ENCODE measurements around the gene OGDHL.

OGDHL gene

DNA sequence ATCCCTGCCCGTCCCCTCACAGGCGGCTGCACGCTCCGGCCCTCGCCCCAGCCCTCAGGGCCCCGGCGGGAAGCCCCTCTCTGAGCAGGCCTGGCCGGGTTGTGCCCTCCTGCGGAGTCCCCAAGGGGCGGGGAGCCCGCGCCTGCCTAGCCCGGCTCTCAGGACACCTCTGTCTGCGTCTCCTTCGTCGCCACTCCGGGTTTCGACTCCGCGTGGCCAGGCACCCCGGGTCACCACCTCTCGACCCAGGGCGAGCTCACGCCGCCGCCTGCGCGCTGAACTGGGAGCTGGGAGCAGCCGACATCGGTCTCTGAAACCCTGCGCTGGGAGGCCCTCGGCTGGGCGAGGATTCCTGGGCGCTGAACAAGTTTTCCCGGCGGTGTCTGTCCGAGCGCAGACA, 6.2 kb upstream of the OGDHL start:
- in situ Hi-C loops (cut with HindIII; ENCODE audit: low sequenced_read_pairs) = no loop called here
- DNase-seq (ENCODE audit: low read depth, low spot score) = no peak
- no peak overlapping the region for H3K4me3 ChIP-seq (ENCODE audit: low read depth, low read length)
- TF ChIP-seq, protein P1, sequence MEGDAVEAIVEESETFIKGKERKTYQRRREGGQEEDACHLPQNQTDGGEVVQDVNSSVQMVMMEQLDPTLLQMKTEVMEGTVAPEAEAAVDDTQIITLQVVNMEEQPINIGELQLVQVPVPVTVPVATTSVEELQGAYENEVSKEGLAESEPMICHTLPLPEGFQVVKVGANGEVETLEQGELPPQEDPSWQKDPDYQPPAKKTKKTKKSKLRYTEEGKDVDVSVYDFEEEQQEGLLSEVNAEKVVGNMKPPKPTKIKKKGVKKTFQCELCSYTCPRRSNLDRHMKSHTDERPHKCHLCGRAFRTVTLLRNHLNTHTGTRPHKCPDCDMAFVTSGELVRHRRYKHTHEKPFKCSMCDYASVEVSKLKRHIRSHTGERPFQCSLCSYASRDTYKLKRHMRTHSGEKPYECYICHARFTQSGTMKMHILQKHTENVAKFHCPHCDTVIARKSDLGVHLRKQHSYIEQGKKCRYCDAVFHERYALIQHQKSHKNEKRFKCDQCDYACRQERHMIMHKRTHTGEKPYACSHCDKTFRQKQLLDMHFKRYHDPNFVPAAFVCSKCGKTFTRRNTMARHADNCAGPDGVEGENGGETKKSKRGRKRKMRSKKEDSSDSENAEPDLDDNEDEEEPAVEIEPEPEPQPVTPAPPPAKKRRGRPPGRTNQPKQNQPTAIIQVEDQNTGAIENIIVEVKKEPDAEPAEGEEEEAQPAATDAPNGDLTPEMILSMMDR (IDR thresholded peaks at IDR 0.05; ENCODE audit: low read depth, low read length) = no peak

DNA sequence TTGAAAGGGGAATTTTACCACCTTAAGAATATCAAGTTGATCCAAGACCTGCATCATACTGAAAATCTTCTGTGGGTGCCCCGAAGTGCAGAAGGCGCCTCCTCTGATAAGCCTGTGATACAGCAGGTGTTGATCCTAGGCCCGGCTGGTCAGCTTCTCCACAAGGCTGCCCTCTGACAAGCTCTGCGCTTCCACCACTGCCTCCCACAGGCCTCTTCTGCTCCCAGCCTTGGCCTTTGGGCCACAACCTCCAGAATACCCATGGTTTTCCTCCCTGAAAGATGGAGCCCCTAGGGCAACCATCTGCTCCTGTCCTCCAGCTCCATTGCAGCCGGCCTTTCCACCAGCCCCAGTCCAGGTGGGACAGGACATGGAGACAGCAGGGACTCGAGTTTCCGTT, 5.6 kb upstream of the OGDHL start:
- in situ Hi-C loops (cut with HindIII; ENCODE audit: low sequenced_read_pairs) = no loop called here
- TF ChIP-seq, protein P1 (IDR thresholded peaks at IDR 0.05; ENCODE audit: low read depth, low read length) = no peak
- no peak for DNase-seq (ENCODE audit: low read depth, low spot score)
- no peak overlapping the region for H3K4me3 ChIP-seq (ENCODE audit: low read depth, low read length)

DNA sequence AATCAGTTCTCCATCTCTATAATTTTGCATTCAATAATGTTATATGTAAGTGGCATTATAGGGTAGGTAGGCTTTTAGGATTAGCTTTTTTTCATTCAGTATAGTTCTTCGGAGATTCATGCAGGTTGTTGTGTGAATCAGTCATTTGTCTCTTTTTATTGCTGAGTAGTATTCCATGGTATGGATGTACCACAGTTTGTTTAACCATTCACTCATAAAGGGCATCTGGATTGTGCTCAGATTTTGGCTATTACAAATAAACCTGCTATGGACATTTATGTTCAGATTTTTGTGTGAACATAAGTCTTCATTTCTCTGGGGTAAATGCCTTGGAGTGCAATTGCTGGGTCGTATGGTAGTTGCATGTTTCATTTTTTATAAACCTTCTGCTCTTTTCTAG, 4.4 kb upstream of the OGDHL start:
- in situ Hi-C loops (cut with HindIII; ENCODE audit: low sequenced_read_pairs) = no loop called here
- no peak overlapping the region for H3K4me3 ChIP-seq (ENCODE audit: low read depth, low read length)
- TF ChIP-seq, protein P1 (IDR thresholded peaks at IDR 0.05; ENCODE audit: low read depth, low read length) = no peak
- no peak for DNase-seq (ENCODE audit: low read depth, low spot score)

DNA sequence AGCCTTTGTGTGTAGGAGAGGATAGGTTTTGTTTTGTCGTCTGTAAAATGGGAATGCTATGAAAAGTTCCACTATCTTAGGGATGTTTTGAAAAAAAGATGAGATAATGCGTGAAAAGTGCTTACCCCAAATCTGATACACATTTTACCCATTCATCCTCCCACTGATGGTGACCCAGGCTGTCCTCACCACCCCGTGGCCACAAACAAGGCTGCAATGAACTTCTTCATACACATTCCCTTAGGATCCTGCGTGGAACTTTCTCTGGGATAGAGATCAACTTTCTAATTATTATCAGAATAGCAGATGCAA, 399 bp upstream of the OGDHL start:
- no peak for DNase-seq (ENCODE audit: low read depth, low spot score)
- in situ Hi-C loops (cut with HindIII; ENCODE audit: low sequenced_read_pairs) = no loop called here
- TF ChIP-seq, protein P1 (IDR thresholded peaks at IDR 0.05; ENCODE audit: low read depth, low read length) = no peak

DNA sequence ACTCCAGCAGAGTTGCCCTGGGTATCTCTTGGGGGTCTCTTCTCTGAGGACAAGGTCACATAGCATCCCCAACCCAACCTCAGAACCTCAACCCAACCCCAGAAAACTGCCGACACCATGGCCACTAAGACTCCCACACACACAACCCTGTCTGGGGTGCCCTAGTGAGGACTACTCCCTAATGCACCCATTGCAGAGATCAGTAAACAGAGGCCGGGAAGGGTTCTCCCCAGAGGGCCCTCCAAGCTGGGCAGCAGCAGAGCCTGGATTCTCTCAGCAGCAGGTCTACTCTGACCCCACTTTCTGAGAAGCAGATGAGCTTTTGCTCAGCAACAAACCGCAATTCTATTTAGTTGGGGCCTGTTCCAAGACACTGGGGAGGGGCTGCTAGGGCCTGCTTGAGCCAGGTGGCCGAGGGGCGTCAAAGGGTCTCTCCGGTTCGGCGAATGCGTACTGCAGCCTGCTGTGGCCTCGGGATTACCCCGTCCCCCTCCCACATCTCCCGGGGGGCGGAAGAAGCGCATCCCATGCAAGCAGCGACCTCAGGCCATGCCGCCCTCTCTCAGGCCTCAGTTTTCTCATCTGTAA, 828 bp downstream of the OGDHL start:
- TF ChIP-seq, protein P1 (IDR thresholded peaks at IDR 0.05; ENCODE audit: low read depth, low read length) = no peak
- no peak for DNase-seq (ENCODE audit: low read depth, low spot score)
- peak overlapping the region; percentile 41 for H3K4me3 ChIP-seq (ENCODE audit: low read depth, low read length)
- in situ Hi-C loops (cut with HindIII; ENCODE audit: low sequenced_read_pairs) = no loop called here

More for the DNA sequence above, 399 bp upstream of the OGDHL start:
- peak overlapping the region; percentile 41 for H3K4me3 ChIP-seq (ENCODE audit: low read depth, low read length)

DNA sequence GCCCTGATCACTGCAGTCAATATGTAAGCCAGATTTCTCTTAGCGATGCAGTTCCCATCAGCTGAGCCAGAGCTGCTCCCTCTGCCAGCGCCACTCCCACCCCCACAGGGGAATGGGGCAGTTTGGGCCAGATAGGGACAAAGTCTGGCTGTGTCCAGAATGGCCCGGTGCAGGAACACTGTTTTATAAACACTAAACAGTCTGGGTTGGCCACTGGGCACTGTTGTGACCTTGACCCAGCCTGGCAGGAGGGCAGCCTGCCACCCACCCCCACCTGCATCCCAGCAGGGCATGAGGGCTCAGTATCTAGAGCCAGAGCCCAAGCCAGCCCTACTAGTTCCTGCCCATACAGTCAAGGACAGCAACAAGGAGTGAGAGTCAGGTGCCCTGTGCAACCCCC, 1.3 kb downstream of the OGDHL start:
- no peak for DNase-seq (ENCODE audit: low read depth, low spot score)
- TF ChIP-seq, protein P1 (IDR thresholded peaks at IDR 0.05; ENCODE audit: low read depth, low read length) = no peak
- no peak overlapping the region for H3K4me3 ChIP-seq (ENCODE audit: low read depth, low read length)
- in situ Hi-C loops (cut with HindIII; ENCODE audit: low sequenced_read_pairs) = no loop called here

All from astrocyte of the spinal cord (primary cell).